Dermis blood vessel endothelial cell (primary cell): ENCODE results near the gene RETNLB. TPM values are rescaled to one million over a fixed set of nuclear protein-coding genes. Genes with fewer than 3 reads are reported as not detected.
A peak's percentile ranks its signal among the peaks of the same experiment; 100 is the strongest.

Experiments
- DNase-seq: peaks from one replicate; pipeline ENCODE4 v3.0.0; 2010
- total RNA-seq: library from RNA; depleted of rRNA; stranded (reverse); fragments of >200 nt; gene quantifications from 2 replicates; pipeline ENCODE4 v1.2.3, GENCODE V29; 2014

Gene RETNLB
- total RNA-seq: not detected in 2 replicates

GRCh38 chr3:108757404-108757982, at the start of gene RETNLB:
Gene RETNLB, minus strand, starts transcription at chr3:108757410. Its CDS starts 225 bp downstream, at chr3:108757185.
- no peak for DNase-seq

GRCh38 chr3:108806316-108806715, 49.1 kb upstream of the RETNLB start:
- DNase-seq: no peak

GRCh38 chr3:108804966-108805365, 47.8 kb upstream of the RETNLB start:
- no peak for DNase-seq

GRCh38 chr3:108804437-108804836, 47.2 kb upstream of the RETNLB start:
- DNase-seq: no peak

- DNase-seq: no peak
Observed at GRCh38 chr3:108791473-108791872, 34.3 kb upstream of the RETNLB start.

GRCh38 chr3:108780235-108780634, 23.0 kb upstream of the RETNLB start:
- no peak for DNase-seq

GRCh38 chr3:108779496-108779895, 22.3 kb upstream of the RETNLB start:
- DNase-seq: no peak

- no peak for DNase-seq
Observed at GRCh38 chr3:108775649-108776048, 18.4 kb upstream of the RETNLB start.

- no peak for DNase-seq
Observed at GRCh38 chr3:108767253-108767652, 10.0 kb upstream of the RETNLB start.

GRCh38 chr3:108755686-108756085, 1.5 kb downstream of the RETNLB start:
- DNase-seq: no peak

GRCh38 chr3:108744762-108745161, 12.4 kb downstream of the RETNLB start:
- no peak for DNase-seq

GRCh38 chr3:108742929-108743328, 14.3 kb downstream of the RETNLB start:
- no peak for DNase-seq

- no peak for DNase-seq
Observed at GRCh38 chr3:108736821-108737220, 20.4 kb downstream of the RETNLB start.

GRCh38 chr3:108728934-108729333, 28.3 kb downstream of the RETNLB start:
- no peak for DNase-seq

- DNase-seq: no peak
Observed at GRCh38 chr3:108728105-108728504, 29.1 kb downstream of the RETNLB start.

GRCh38 chr3:108724101-108724500, 33.1 kb downstream of the RETNLB start:
- DNase-seq: no peak

- no peak for DNase-seq
Observed at GRCh38 chr3:108722724-108723123, 34.5 kb downstream of the RETNLB start.

GRCh38 chr3:108719178-108719806, 37.9 kb downstream of the RETNLB start:
- peak; percentile 1 for DNase-seq

- DNase-seq: no peak
Observed at GRCh38 chr3:108718454-108718853, 38.8 kb downstream of the RETNLB start.

- DNase-seq: no peak
Observed at GRCh38 chr3:108713816-108714215, 43.4 kb downstream of the RETNLB start.

GRCh38 chr3:108713009-108713516, 44.1 kb downstream of the RETNLB start:
- no peak for DNase-seq
